Astrocyte of the hippocampus (primary cell): ENCODE data around the gene FLNB.

Experiments
- DNase-seq: peaks from one replicate; pipeline ENCODE4 v3.0.0; 2011; ENCODE audit warnings: low read depth, low spot score

Gene FLNB

DNA sequence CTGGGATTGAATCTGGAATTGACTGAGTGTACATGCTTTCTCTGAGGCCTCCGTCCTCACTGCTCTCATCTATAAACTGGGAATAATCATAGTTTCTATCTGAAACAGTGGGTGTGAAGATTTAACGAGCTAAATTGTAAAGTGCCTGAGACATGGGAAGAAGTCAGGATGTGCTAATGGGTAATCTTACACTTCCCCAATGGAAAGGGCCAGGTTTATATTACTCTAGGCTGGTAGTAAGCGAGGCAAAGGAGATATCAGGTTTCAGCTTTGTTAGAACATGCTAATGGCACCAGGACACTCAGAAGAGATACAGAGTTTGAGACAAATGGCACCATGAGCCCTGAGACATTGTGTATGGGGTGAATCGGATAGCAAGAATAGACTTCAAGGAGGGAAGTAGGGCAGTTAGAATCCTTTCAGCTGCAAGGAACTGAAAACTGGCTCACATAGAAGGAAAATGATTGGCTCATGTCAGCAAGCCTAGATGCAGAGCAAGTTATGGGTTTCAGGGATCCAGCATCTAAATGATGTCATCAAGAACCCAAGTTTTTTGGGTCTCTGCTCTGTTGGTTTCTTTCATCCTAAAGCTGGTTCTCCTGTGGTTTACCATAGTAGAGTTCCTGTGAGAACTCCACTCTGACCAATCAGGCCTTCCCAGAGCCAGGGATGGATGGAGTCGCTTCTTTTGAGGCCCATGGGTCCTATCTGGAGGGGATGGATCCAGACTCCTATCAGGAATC is 21.8 kb downstream of the FLNB start:
- no peak for DNase-seq

DNA sequence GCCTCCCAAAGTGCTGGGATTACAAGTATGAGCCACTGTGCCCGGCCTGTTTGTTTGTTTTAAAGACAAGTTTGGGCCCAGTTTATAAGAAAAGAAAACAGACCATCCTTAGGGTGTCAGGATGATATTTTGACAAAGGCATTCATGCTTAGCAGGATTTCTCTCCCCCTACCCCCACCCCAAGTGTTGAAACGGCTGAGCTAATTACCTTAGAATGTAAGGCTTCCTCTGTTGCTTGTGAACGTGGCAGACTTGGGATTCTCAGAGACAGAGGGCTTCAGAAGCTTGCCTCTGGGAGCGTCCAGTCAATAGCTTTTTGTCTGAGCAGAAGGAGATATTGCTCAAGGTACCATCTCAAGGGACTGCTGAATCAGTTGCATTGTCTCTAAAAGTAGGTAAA is 24.0 kb downstream of the FLNB start:
- DNase-seq: no peak

DNA sequence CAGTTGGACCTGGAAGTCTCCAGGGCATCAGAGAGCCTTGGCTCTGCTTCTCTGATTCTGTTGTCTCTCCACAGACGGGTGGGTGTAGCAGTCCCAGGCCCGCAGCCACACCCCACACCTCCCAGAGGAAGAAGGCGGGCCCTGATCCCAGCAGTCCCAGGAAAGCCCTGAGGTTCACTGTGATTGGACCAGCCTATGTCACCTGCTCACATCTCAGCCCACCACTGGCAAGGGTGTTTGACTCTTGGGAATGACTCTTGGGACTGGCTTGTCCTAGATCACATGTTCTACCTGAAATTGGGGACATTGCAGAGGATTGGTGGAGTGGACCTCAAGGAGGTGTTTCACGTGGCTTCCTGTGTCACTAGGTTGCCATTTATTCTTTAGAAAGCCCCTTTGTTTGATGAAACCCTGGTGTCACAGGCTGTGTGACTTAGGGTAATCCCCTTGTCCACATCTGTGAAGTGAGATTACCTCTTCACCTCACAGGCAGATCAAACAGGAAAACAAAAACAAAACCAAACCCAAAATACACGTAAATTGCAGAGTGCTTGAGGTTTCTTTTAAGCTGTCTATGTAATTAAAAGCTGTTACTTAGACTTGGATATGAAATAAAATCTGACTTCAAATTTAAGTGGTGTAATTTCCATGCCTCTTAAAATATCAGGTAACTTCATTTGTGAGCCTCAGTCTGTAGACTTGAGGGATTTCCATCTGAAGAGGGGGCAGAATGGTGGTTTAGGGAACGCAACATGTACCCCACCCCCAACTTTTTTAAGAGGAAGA is 26.7 kb downstream of the FLNB start:
- no peak for DNase-seq

DNA sequence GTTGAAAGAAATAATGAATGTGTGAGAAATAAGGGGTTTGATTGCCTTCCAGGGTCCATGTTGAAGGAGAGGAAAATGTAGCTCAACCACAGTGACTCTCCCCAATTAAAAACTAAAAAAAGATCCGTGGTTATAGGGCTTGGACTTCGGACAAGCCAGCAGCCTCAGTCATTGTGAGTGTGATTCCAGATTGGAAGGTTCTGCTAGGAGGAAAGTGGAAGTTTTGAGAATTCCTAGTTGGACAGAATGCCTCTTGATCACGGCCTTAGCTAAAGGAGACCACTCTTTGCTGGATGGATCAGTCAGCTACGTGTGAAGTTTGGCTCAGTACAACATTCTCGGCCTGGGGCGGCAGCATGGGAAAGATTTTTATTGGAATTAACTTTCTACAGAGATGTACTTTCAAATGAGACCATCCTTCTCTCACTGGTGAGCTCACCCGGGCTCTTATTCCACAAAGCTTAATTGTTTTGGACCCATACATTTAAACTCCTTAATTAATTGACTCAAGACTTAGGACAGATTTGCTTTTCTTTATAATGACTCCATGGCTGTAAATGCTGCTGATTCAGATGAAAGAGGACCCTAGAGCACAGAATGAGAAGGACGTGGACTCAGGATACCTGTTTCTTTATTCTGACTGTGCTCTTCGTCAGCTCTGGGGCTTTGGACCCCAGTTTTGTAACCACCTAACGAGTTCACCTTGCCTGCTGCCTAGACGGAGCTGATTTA is 27.5 kb downstream of the FLNB start:
- peak; percentile 79 for DNase-seq

DNA sequence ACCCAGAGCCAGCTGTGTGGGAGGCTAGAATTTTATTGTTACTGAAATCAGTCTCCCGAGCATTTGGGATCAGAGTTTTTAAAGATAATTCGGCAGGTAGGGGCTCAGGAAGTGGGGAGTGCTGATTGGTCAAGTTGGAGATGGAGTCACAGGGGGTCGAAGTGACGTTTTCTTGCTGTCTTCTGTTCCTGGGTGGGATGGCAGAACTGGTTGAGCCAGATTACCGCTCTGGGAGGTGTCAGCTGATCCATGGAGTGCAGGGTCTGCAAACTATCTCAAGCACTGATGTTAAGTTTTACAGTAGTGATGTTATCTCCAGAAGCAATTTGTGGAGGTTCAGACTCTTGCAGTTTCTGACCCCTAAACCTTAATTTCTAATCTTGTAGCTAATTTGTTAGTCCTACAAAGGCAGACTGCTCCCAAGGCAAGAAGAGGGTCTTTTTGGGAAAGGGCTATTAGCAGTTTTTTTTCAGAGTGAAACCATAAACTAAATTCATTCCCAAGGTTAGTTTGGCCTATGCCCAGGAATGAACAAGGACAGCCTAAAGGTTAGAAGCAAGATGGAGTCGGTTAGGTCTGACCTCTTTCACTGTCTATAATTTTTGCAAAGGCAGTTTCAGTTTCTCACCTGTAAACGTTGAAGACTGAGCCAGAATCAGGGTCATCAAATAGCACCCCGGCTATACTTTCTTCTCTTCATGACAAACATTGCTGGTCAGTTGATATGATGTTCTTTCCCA is 28.2 kb downstream of the FLNB start:
- no peak for DNase-seq

DNA sequence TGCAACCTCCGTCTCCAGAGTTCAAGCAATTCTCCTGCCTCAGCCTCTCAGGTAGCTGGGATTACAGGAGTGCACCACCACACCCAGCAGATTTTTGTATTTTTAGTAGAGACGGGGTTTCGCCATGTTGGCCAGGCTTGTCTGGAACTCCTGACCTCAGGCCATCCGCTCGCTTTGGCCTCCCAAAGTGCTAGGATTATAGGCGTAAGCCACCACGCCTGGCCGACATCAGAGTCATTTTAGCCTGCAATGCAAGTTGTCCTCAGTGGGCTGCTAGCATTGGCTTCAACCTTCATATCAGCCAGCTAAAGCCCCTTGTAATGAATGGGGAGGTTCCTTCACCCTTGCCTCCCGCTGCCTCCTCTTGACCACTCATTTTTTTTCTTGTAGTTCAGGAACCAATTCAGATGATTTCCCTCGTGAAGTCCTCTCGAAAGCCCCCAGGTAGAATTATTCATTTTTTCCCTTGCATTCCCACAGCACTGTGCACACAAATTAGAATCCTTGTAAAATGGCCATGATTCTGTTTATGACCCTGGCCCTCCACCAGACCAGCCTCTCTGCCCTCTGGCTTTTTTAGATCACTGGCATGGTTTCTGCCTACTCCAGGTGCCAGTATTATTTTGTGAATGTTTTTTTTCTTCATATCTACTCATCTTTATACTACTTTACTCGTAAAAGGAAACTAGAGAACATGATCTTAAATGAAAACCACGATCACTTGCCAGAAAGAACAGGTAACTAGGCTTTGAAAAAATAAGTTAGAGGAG is 29.1 kb downstream of the FLNB start:
- no peak for DNase-seq

DNA sequence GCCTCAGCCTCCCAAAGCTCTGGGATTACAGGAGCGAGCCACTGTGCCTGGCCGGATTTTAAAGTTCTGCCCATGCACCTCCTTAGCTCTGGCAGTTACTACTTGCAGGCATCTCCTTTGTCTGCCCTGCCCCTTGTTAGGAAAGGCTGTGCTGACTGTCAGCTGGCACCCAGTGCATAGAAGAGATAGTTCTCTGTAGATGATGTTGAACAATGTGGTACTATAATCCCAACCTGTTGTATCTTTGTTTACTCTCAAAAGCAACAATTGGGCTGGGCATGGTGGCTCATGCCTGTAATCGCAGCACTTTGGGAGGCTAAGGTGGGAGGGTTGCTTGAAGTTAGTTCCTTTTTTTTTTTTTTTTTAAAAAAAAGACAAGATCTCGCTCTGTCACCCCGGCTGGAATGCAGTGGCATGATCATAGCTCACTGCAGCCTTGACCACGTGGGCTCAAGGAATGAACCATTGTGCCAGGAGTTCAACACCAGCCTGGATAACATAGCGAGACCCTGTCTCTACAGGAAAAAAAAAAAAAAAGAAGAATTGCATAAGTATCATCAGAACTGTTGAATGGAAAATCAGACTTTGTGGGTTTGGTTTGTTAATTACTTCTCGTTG is 30.6 kb downstream of the FLNB start:
- no peak for DNase-seq

DNA sequence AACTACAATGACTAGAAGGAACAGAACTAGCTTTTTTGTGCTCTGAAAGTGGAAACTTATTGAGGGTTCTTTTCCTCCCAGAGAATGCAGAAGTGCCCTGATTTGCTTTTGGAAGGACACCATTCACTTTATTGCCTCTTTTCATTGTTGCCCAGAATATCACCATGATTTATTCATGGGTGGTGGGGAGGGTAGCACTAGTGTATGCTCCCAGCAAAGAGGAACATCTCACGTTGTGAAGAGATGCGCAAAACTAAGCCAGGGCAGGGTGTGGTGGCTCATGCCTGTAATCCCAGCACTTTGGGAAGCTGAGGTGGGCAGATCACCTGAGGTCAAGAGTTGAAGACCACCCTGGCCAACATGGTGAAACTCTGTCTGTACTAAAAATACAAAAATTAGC is 31.4 kb downstream of the FLNB start:
- DNase-seq: no peak

DNA sequence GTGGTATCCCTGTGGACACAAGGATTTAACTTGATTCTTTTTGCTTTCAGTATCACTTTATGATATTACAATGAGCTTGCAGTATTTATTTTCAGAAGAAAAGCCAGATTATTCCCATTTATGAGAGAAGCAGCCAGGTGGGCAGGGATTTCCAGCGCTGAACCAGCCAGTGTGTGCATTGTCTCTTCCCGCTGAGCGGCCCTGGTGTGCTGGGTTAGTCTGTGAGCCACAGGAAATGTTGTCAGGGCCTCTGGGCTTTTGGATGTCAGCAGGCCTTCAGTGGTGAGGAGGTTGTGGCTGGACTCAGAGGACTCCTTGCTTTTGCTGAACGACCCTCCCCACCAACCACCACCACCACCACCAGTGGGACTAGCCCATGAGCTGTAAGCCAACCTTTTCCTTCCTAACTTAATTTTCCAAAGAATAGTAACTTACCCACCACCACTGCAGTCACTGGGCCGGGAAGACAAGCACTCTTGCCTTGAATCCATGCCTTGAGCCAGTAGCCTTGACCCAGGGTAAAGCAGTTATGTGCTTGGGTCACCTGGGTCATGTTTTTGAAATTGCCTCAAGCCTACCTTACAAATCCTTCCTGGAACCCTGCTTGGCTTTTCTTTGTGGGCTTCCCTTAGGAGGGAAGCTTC is 33.1 kb downstream of the FLNB start:
- DNase-seq: no peak

DNA sequence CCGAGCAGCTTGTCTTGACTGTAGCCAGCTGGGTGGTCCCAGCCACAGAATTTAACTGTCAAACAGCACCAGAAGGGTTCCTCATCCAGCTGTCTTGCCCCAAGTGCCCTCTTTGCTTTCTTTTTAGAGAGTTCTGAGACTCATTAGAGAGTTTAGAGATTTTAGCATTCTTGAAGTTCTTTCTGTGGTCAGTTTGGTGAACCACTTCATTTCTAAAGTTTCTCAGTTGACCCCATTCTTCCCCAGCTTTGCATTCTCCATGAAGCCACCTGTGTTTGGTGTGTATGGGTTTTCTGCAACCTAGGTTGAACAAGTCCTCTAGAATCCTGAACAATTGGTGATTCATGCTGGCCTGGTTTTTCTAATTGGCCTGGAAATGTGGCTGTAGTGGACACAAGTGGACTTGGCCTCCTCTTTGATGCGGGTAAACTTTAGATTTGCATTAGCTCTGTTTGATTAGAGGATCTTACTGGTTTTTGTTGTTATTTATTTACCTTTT is 33.7 kb downstream of the FLNB start:
- DNase-seq: peak; percentile 96

DNA sequence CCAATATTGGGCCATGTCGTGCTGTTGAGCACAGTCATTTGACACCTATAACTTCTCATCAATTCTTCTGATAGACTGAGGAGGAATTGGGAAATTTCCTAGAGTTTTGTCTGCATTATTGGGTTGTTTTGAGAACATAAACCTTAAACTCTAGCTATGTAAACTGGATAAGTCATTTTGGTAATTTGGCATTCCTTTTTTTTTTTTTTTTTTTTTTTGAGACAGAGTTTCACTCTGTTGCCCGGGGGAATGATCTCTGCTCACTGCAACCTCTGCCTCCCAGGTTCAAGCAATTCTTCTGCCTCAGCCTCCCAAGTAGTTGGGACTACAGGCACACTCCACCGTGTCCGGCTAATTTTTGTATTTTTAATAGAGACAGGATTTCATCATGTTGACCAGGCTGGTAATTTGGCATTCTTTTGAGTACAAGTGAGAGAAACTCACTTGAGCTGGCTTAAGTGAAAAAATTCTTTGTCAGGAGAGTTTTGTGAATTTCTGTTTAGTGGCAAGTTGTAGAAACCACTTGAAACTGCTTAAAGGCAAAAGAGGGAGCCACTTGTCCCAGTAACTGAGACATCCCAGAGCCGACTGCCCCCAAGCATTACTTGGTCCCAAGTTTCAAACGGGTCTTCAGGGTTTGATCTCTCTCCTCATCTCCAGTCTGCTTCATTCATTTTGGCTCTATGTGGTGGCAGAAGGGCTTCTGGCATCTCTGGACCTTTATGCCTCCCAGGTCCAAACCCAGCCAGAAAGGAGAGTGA is 34.9 kb downstream of the FLNB start:
- no peak for DNase-seq

DNA sequence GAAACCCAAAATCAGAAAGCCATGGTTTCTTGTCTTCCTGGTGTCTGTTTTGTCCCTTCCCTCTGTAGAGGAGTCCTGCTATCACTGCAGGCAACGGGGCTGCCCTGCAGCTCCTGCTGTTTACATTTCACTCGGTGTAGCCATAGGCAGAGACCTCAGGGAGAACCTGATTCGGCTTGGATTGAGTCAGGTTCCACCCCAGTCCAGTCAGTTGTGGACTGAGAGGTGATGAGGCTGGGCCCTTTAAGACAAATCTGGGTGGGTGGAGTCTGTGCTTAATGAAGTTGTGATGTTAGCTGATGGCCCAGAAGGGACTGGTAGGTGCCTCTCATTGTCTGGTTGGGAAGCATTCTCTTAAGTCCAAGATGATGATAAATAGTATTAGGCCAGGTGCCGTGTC is 35.7 kb downstream of the FLNB start:
- no peak for DNase-seq

DNA sequence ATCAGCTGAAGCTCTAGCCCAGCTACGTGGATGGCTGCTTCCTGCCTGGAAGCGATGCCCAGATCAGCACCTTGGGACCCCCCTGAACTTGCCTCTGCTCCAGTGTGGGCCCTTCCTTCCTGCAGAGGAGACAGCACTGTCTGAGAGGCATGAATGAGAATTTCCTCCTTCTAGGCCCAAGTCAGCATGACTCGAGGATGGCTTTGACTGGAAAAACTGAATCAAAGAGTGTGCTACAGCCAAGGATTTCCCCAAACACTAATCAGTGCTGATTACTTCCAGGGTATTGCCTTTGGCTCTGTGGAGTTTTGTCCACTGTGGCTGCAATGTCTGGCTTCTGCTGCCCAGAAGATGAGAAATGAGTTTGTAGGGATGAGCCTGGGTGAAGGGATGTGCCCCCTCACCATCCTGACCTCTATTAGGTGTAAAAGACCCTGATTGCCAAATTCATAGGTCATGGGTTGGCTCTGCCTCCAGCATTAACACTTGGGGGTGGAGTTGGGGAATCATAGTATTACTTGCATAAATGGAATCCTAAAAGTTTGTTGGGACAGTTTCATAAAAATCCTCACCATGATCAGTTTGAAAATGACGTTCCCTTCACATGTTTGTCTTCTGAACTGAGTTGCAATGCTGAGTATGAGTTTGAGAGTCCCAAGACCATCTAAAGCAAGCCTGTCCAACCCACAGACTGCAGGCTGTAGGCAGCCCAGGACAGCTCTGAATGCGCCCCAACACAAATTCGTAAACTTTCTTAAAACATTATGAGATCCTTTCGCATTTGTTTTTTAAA is 36.7 kb downstream of the FLNB start:
- no peak for DNase-seq

DNA sequence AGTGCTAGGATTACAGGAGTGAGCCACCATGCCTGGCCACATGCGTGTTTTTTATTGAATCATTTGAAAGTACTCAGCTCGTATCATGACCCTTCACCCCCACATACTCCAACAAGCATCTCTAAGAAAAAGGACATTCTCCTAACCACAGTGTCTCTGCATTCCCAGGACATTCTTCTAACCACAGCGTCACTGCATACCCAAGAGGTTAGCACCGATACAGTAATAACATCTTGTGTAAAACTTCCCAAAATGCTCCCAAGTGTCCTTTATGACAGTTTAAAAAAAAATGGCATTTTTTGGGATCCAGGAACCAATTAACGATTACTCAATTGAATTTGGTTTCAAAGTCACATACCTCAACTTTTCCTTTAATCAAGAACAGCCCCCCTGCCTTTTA is 39.6 kb downstream of the FLNB start:
- DNase-seq: peak; percentile 86

DNA sequence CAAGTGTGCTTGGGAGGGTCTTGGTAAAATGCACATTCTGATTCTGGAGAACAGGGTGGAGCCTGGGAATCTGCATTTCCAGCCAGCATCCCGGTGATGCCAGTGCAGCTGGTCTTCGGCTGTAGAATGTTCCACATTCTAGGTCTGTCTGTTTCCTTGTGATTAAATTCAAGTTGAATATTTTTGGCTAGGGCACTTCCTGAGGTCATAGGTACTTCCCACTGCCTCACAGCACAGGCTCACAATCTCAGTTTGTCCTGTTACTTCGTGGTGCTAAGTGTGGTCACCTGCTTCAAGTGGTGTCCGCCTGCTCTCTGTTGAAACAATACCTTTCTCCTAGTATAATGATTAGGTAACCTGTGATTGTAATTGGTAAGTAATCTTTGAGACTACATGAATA is 40.1 kb downstream of the FLNB start:
- DNase-seq: no peak

DNA sequence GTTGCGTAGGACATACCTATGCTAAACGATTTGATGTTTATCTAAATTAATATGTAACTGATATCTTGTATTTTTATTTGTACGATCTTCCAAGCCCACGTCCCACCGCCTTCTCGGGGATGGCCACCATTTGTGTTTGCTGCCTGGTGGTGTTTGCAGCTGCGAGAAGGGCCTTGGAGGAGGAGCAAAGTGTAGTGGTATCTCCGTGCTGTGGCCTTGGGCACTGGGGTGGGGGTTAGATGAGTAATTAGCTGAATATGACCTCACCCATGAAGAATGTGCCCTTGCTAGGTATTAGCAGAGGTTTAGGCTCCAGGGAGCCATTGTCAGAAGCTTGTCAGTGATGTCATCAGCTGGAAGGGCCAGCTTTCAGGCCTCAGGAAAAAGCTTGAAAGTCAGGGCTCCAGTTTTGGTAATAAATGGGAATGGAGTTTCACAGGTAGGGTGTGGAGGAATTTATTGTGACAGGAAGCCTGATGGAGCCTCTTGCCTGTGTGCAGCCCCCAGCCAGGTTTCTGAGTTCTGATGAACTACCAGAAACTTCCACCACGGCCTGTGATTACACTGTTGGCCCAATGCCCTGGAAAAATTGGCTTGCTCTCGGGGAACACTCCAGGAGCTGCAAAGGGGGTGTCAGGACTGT is 41.0 kb downstream of the FLNB start:
- DNase-seq: peak; percentile 96

DNA sequence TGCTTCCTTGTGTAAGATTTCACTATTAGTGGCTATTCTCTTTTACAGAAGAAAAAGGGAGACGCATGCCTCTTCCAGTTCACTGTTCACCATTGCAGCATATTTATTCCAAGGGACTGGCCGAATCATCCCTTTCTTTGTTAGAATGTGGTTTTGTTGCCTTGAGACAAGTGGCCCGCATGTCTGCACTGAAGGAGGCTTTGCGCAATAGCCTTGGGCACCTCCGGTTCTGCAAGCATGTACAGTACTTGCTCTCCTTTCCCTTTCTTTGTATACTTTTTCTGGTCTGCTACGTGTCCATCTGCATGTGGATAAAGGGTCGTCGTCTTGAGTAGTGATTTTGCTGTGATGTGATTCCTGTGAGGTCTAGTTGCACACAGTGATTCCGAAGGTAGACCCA is 43.0 kb downstream of the FLNB start:
- peak; percentile 85 for DNase-seq
